ENCODE results near the gene SEMA3C. TPM values are rescaled to one million over a fixed set of nuclear protein-coding genes. Genes with fewer than 3 reads are reported as not detected.

Gene SEMA3C
- total RNA-seq, 1 experiment from 2014 or later = 232 TPM

DNA sequence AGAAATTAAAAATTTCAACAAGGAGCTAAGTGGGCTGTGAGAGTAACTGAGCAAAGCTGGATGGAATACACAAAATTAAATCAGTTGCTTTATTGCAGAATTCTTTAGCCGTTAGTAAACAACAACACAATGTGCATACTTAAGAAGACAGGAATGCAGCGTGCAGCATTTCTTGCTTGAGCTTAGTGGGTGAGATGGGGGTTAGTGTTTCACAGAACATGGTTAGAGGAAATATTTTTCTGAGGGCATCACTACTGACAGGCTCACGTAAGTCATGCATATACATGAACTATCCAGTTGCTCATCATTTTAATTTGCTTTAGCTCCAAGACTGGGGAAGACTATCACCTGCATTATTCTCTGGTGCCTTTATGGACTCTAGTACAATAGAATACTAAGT is 199.6 kb downstream of the SEMA3C start:
- no peak overlapping the region for H3K27ac ChIP-seq (ENCODE audit: low read length)
- intact Hi-C loops (cut with micrococcal nuclease; ENCODE audit: unreplicated experiment) (no loop called here), in situ Hi-C loops (cut with HindIII; ENCODE audit: low pct_unique_long_range_greater_than_20kb, low sequenced_read_pairs) (no loop called here)
- no peaks in the 10 kb centered on the region for H3K36me3 ChIP-seq (ENCODE audit: control insufficient read depth, insufficient read depth, low read length)
- ChIA-PET CTCF (no interaction called here), POLR2A (no interaction called here)
- DNase-seq (ENCODE audit: low read depth, low spot score) = no peak
- H3K27me3 ChIP-seq (ENCODE audit: control insufficient read depth, insufficient read depth, low read length) = no peaks in the 10 kb centered on the region
- ATAC-seq = no peak
- BruUV-seq (replicated peaks) = no TSS peak
- H3K4me3 ChIP-seq (ENCODE audit: low read depth in 2 of 2, low read length in 2 of 2) = no peak overlapping the region
- peaks cover 30% of the 10 kb centered on the region for H3K4me1 ChIP-seq (ENCODE audit: control insufficient read depth, insufficient read depth, low read length)
- no peaks in the 10 kb centered on the region for H3K9me3 ChIP-seq (ENCODE audit: control insufficient read depth, insufficient read depth, low read depth, low read length)
- TF ChIP-seq POLR2AphosphoS5 (IDR thresholded peaks at IDR 0.05; ENCODE audit: low read depth, low read length) (no peak), TCF7L2 (IDR thresholded peaks at IDR 0.05; ENCODE audit: low read depth, low read length) (no peak), SIN3A (IDR thresholded peaks at IDR 0.05; ENCODE audit: borderline replicate concordance, insufficient read depth, low read depth, low read length) (no peak), REST (IDR thresholded peaks at IDR 0.05; ENCODE audit: insufficient read depth in 1 of 2, low read depth in 2 of 2, low read length in 1 of 2) (no peak)
- TF ChIP-seq, protein P1, sequence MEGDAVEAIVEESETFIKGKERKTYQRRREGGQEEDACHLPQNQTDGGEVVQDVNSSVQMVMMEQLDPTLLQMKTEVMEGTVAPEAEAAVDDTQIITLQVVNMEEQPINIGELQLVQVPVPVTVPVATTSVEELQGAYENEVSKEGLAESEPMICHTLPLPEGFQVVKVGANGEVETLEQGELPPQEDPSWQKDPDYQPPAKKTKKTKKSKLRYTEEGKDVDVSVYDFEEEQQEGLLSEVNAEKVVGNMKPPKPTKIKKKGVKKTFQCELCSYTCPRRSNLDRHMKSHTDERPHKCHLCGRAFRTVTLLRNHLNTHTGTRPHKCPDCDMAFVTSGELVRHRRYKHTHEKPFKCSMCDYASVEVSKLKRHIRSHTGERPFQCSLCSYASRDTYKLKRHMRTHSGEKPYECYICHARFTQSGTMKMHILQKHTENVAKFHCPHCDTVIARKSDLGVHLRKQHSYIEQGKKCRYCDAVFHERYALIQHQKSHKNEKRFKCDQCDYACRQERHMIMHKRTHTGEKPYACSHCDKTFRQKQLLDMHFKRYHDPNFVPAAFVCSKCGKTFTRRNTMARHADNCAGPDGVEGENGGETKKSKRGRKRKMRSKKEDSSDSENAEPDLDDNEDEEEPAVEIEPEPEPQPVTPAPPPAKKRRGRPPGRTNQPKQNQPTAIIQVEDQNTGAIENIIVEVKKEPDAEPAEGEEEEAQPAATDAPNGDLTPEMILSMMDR (IDR thresholded peaks at IDR 0.05) = no peak

DNA sequence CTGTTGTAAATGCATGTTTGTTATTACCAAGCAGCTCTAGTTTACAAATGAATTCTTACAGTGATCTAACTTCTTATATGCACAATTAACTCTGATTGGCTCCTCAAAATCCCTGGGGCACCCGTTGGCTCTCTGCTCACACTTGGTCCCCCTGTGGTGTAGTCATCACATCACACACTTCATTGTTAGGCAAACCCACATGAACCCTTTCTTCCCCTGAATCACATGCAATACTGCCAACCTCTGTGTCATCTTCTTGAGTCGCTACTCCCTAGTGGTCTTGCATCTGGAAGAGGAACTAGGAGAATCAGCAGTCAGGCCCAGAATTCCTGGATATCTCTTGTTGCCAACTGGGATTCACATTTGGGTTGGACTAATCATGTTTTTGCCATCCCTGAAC is 207.3 kb downstream of the SEMA3C start:
- ChIA-PET CTCF (no interaction called here), POLR2A (no interaction called here)
- no peak for TF ChIP-seq REST (IDR thresholded peaks at IDR 0.05; ENCODE audit: insufficient read depth in 1 of 2, low read depth in 2 of 2, low read length in 1 of 2)
- TF ChIP-seq, protein P1 (IDR thresholded peaks at IDR 0.05) = no peak
- TF ChIP-seq SIN3A (IDR thresholded peaks at IDR 0.05; ENCODE audit: borderline replicate concordance, insufficient read depth, low read depth, low read length) = no peak
- TF ChIP-seq TCF7L2 (IDR thresholded peaks at IDR 0.05; ENCODE audit: low read depth, low read length) = no peak
- TF ChIP-seq POLR2AphosphoS5 (IDR thresholded peaks at IDR 0.05; ENCODE audit: low read depth, low read length) = no peak
- H3K27me3 ChIP-seq (ENCODE audit: control insufficient read depth, insufficient read depth, low read length) = no peaks in the 10 kb centered on the region
- no peak overlapping the region for H3K4me3 ChIP-seq (ENCODE audit: low read depth in 2 of 2, low read length in 2 of 2)
- H3K27ac ChIP-seq (ENCODE audit: low read length) = no peak overlapping the region
- no peaks in the 10 kb centered on the region for H3K9me3 ChIP-seq (ENCODE audit: control insufficient read depth, insufficient read depth, low read depth, low read length)
- no peaks in the 10 kb centered on the region for H3K36me3 ChIP-seq (ENCODE audit: control insufficient read depth, insufficient read depth, low read length)
- in situ Hi-C loops (cut with HindIII; ENCODE audit: low pct_unique_long_range_greater_than_20kb, low sequenced_read_pairs) = no loop called here
- BruUV-seq (replicated peaks) = no TSS peak
- ATAC-seq (no peak), DNase-seq (ENCODE audit: low read depth, low spot score) (no peak)
- H3K4me1 ChIP-seq (ENCODE audit: control insufficient read depth, insufficient read depth, low read length) = no peaks in the 10 kb centered on the region
- intact Hi-C loops (cut with micrococcal nuclease; ENCODE audit: unreplicated experiment) = no loop called here

Measured in Panc1 (cell line).